PC-9 (cell line): Measurements from ENCODE around the gene TINAG. TPM values are rescaled to one million over a fixed set of nuclear protein-coding genes. Genes with fewer than 3 reads are reported as not detected.

Source experiments
- BruUV-seq: library from RNA; stranded (reverse); fragments of 400-500 nt; replicated peaks from 2 replicates; lab custom pipeline; 2021; lab: Mats Ljungman, UMichigan
- CTCF ChIA-PET: fragments of 300-600 bp; sonication (Branson Sonifier 250); formaldehyde crosslinking; loops from one replicate; lab custom pipeline; 2022; ENCODE audit warnings: antibody characterized with exemption; lab: Charles Lee
- POLR2A ChIA-PET: fragments of 300-600 bp; sonication (Branson Sonifier 250); formaldehyde crosslinking; loops from one replicate; lab custom pipeline; 2022; ENCODE audit warnings: antibody characterized with exemption; ENCODE audit not compliant: unreplicated experiment; lab: Charles Lee
- DNase-seq, 2 experiments: peaks; one replicate each; pipeline versions ENCODE4 v3.0.0 to v3.0.0-alpha.2; 2015 to 2022; ENCODE audit warnings: mixed read lengths in 1 of 2
- H2AFZ ChIP-seq: fragments of 200-600 bp; sonication (generic); 2 replicates; pipeline ENCODE4 v1.8.1; 2017; ENCODE audit warnings: antibody characterized with exemption
- H3F3A ChIP-seq: fragments of 200-600 bp; sonication (generic); 2 replicates; pipeline ENCODE4 v1.8.1; 2017; ENCODE audit warnings: antibody characterized with exemption, mild to moderate bottlenecking, low read depth; ENCODE audit not compliant: insufficient read depth
- H3K27ac ChIP-seq: fragments of 200-600 bp; sonication (generic); 2 replicates; pipeline ENCODE4 v1.6.1; 2016; ENCODE audit warnings: mixed run types
- H3K27me3 ChIP-seq: fragments of 200-600 bp; sonication (generic); 2 replicates; pipeline ENCODE4 v1.6.1; 2016; ENCODE audit warnings: low read depth, mixed run types; ENCODE audit not compliant: insufficient read depth
- H3K36me3 ChIP-seq: fragments of 200-600 bp; sonication (generic); 2 replicates; pipeline ENCODE4 v1.6.1; 2016; ENCODE audit warnings: low read depth, mixed run types
- H3K4me1 ChIP-seq: fragments of 200-600 bp; sonication (generic); replicated peaks from 2 replicates; pipeline ENCODE4 v1.6.1; 2016; ENCODE audit warnings: mixed run types; ENCODE audit not compliant: insufficient read depth
- H3K4me2 ChIP-seq: fragments of 200-600 bp; sonication (generic); 2 replicates; pipeline ENCODE4 v1.6.1; 2017; ENCODE audit warnings: mixed run types
- H3K4me3 ChIP-seq: fragments of 200-600 bp; sonication (generic); 2 replicates; pipeline ENCODE4 v1.6.1; 2016; ENCODE audit warnings: mixed run types
- H3K79me2 ChIP-seq: fragments of 200-600 bp; sonication (generic); 2 replicates; pipeline ENCODE4 v1.6.1; 2017; ENCODE audit warnings: low read depth, mixed run types
- H3K9me2 ChIP-seq: fragments of 200-600 bp; sonication (generic); 2 replicates; pipeline ENCODE4 v1.8.1; 2017; ENCODE audit warnings: mild to moderate bottlenecking; ENCODE audit not compliant: insufficient read depth
- H3K9me3 ChIP-seq: fragments of 200-600 bp; sonication (generic); 2 replicates; pipeline ENCODE4 v1.8.1; 2016; ENCODE audit warnings: low read depth; ENCODE audit not compliant: insufficient read depth
- H4K20me1 ChIP-seq: fragments of 200-600 bp; sonication (generic); 2 replicates; pipeline ENCODE4 v1.8.1; 2017; ENCODE audit not compliant: insufficient read depth
- EZH2 ChIP-seq: fragments of 200-600 bp; sonication (generic); IDR thresholded peaks from 2 replicates; pipeline ENCODE4 v1.8.0; 2017; ENCODE audit warnings: antibody characterized with exemption, low read depth
- intact Hi-C: fragments of 100-400 bp; cut with micrococcal nuclease; formaldehyde crosslinking; loops from one replicate; pipeline ENCODE4 v1.10.0; 2022; ENCODE audit not compliant: unreplicated experiment
- total RNA-seq: library from RNA; stranded (reverse); gene quantifications from 2 replicates; pipeline ENCODE4 v1.2.3, GENCODE V29; 2021
- TF ChIP-seq, protein P1 (sequence below): fragments of 200-600 bp; sonication (generic); conservative IDR thresholded peaks from 2 replicates; pipeline ENCODE4 v1.6.1; 2017; ENCODE audit warnings: mixed run types, antibody characterized with exemption, mild to moderate bottlenecking, moderate library complexity

Gene TINAG
- total RNA-seq, 1 experiment from 2014 or later = not detected

DNA sequence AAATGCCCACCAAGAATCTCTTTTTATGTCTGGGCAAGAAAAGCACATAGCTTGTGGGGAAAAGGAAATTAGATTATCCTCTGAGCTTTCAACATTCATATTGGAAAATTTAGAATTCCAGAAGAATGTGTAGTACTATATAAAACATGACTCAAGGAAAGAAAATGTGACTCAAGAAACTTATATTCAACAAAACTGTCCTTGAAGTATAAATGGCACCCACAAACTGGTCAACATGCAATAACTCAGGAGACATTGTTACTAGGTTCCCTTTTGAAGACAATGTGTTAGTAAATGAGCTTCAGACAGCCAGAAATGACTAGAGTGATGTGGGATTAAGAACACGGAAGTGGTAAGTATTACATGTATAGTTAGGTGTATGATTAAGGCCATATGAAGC lies 26.1 kb upstream of the TINAG start:
- no peak for TF ChIP-seq EZH2
- TF ChIP-seq, protein P1, sequence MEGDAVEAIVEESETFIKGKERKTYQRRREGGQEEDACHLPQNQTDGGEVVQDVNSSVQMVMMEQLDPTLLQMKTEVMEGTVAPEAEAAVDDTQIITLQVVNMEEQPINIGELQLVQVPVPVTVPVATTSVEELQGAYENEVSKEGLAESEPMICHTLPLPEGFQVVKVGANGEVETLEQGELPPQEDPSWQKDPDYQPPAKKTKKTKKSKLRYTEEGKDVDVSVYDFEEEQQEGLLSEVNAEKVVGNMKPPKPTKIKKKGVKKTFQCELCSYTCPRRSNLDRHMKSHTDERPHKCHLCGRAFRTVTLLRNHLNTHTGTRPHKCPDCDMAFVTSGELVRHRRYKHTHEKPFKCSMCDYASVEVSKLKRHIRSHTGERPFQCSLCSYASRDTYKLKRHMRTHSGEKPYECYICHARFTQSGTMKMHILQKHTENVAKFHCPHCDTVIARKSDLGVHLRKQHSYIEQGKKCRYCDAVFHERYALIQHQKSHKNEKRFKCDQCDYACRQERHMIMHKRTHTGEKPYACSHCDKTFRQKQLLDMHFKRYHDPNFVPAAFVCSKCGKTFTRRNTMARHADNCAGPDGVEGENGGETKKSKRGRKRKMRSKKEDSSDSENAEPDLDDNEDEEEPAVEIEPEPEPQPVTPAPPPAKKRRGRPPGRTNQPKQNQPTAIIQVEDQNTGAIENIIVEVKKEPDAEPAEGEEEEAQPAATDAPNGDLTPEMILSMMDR = no peak
- no peak overlapping the region for H3K4me2 ChIP-seq
- H3K4me3 ChIP-seq = no peak overlapping the region
- no peak overlapping the region for H3K27ac ChIP-seq
- no peaks in the 10 kb centered on the region for H3K27me3 ChIP-seq
- no peaks in the 10 kb centered on the region for H3K9me2 ChIP-seq
- ChIA-PET POLR2A (no interaction called here), CTCF (no interaction called here)
- no peaks in the 10 kb centered on the region for H4K20me1 ChIP-seq
- BruUV-seq = no TSS peak
- H2AFZ ChIP-seq = no peak overlapping the region
- H3K9me3 ChIP-seq = no peaks in the 10 kb centered on the region
- no peaks in the 10 kb centered on the region for H3K36me3 ChIP-seq
- DNase-seq = no peak
- no peaks in the 10 kb centered on the region for H3K4me1 ChIP-seq
- intact Hi-C loops = no loop called here
- no peaks in the 10 kb centered on the region for H3K79me2 ChIP-seq
- no peaks in the 10 kb centered on the region for H3F3A ChIP-seq

- Histone ChIP-seq H3K4me2 (no peak overlapping the region), H3K4me1 (no peaks in the 10 kb centered on the region), H3K27ac (no peak overlapping the region), H3K27me3 (no peaks in the 10 kb centered on the region), H4K20me1 (no peaks in the 10 kb centered on the region), H3K4me3 (no peak overlapping the region), H2AFZ (no peak overlapping the region), H3F3A (no peaks in the 10 kb centered on the region), H3K79me2 (no peaks in the 10 kb centered on the region), H3K9me2 (no peaks in the 10 kb centered on the region), H3K36me3 (no peaks in the 10 kb centered on the region), H3K9me3 (no peaks in the 10 kb centered on the region)
- no peak for DNase-seq
- TF ChIP-seq EZH2 = no peak
- TF ChIP-seq, protein P1 = no peak
- BruUV-seq = no TSS peak
- POLR2A ChIA-PET = no interaction called here
- intact Hi-C loops = no loop called here
- CTCF ChIA-PET = no interaction called here
Observed at GRCh38 chr6:54284161-54284860, 23.9 kb upstream of the TINAG start.

- H3K4me1 ChIP-seq = no peaks in the 10 kb centered on the region
- H3K27me3 ChIP-seq = no peaks in the 10 kb centered on the region
- intact Hi-C loops = no loop called here
- no peaks in the 10 kb centered on the region for H3K36me3 ChIP-seq
- H2AFZ ChIP-seq = no peak overlapping the region
- H3K9me2 ChIP-seq = no peaks in the 10 kb centered on the region
- CTCF ChIA-PET = interaction anchor here (0.6 kb wide), 1 partner anchor 32 kb away, joined by 3 read pairs; no protein-coding TSS in a partner anchor
- no peak overlapping the region for H3K4me2 ChIP-seq
- TF ChIP-seq, protein P1 = no peak
- no peak for TF ChIP-seq EZH2
- H3F3A ChIP-seq = no peaks in the 10 kb centered on the region
- no peaks in the 10 kb centered on the region for H4K20me1 ChIP-seq
- H3K27ac ChIP-seq = no peak overlapping the region
- H3K9me3 ChIP-seq = no peaks in the 10 kb centered on the region
- H3K4me3 ChIP-seq = no peak overlapping the region
- BruUV-seq = no TSS peak
- POLR2A ChIA-PET = no interaction called here
- no peaks in the 10 kb centered on the region for H3K79me2 ChIP-seq
- DNase-seq = no peak
Observed at GRCh38 chr6:54285595-54285994, 22.6 kb upstream of the TINAG start.
